ENCODE measurements around the gene IL15RA. TPM values are rescaled to one million over a fixed set of nuclear protein-coding genes. Genes with fewer than 3 reads are reported as not detected.

IL15RA gene
- total and polyA plus RNA-seq, 2 donors (not counting 3 experiments of a cell fraction or from before 2014, with no cell fraction given), result 18.8 to 20.6 TPM

DNA sequence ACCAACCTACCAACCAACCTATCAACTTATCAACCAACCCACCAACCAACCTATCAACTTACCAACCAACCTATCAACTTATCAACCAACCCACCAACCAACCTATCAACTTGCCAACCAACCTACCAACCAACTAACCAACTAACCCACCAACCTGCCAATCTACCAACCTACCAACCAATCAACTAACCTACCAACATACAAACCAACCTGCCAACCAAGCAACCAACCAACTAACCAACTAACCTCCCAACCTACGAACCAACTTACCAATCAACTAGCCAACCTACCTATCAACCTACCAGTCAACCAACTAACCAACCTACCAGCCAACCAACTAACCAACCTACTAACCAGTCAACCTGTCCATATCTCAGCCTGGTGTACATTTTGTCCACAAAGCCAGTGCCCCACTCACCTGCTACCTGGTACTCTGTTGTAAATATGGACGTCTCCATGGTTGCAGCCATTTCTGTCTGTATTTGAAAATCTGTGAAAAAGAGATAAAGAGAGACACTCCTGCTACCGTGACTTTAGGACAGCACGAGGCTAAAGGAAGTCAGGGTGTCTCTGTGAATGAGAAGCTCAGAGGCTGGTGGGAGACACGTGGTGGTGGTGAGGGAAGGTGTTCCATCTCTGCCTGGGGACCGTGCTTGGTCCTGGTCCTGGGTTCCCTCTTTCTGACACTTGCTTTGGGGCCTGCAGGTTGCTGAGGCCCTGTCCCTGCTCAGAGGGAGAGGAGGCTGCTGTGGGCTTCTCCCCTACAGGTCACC is 41.9 kb upstream of the IL15RA start:
- Histone ChIP-seq H3K27ac (ENCODE audit: insufficient read depth, low read depth, low read length) (no peak overlapping the region), H3K79me2 (ENCODE audit: control insufficient read depth, insufficient read depth, low read length) (no peaks in the 10 kb centered on the region), H4K20me1 (replicated peaks; ENCODE audit: control insufficient read depth, extremely low read depth, insufficient read depth, low read length) (no peaks in the 10 kb centered on the region), H3K9ac (replicated peaks; ENCODE audit: extremely low read depth, insufficient read depth, low read length) (no peak overlapping the region), H3K4me3 (replicated peaks in 1 of 3; ENCODE audit: insufficient read depth in 1 of 3, low read depth in 1 of 3, low read length in 3 of 3) (no peak overlapping the region), H3K36me3 (ENCODE audit: control insufficient read depth in 2 of 2, extremely low read depth in 1 of 2, insufficient read depth in 2 of 2, low read length in 2 of 2) (no peaks in the 10 kb centered on the region), H3K9me1 (replicated peaks; ENCODE audit: control insufficient read depth, extremely low read depth, insufficient read depth, low read length) (no peaks in the 10 kb centered on the region), H2AFZ (ENCODE audit: low read depth, low read length) (no peak overlapping the region), H3K27me3 (ENCODE audit: control insufficient read depth in 2 of 2, insufficient read depth in 2 of 2, low read length in 2 of 2) (peaks cover 0 to 6% of the 10 kb centered on the region in 2 experiments), H3K4me1 (ENCODE audit: control insufficient read depth, extremely low read depth, insufficient read depth, low read length) (no peaks in the 10 kb centered on the region), H3K4me2 (ENCODE audit: insufficient read depth, low read length) (no peak overlapping the region), H3K9me3 (replicated peaks; ENCODE audit: control insufficient read depth, insufficient read depth, low read length) (no peaks in the 10 kb centered on the region)
- TF ChIP-seq EZH2 (IDR thresholded peaks at IDR 0.05; ENCODE audit: borderline replicate concordance, low read depth, low read length, severe bottlenecking), result no peak
- TF ChIP-seq POLR2A (IDR thresholded peaks at IDR 0.05; ENCODE audit: low read depth, low read length), result no peak
- TF ChIP-seq, protein P1, sequence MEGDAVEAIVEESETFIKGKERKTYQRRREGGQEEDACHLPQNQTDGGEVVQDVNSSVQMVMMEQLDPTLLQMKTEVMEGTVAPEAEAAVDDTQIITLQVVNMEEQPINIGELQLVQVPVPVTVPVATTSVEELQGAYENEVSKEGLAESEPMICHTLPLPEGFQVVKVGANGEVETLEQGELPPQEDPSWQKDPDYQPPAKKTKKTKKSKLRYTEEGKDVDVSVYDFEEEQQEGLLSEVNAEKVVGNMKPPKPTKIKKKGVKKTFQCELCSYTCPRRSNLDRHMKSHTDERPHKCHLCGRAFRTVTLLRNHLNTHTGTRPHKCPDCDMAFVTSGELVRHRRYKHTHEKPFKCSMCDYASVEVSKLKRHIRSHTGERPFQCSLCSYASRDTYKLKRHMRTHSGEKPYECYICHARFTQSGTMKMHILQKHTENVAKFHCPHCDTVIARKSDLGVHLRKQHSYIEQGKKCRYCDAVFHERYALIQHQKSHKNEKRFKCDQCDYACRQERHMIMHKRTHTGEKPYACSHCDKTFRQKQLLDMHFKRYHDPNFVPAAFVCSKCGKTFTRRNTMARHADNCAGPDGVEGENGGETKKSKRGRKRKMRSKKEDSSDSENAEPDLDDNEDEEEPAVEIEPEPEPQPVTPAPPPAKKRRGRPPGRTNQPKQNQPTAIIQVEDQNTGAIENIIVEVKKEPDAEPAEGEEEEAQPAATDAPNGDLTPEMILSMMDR (IDR thresholded peaks at IDR 0.05; ENCODE audit: extremely low read depth in 1 of 2, insufficient read depth in 1 of 2, low read depth in 1 of 2, low read length in 2 of 2), result no peak
- TF ChIP-seq GATA2 (IDR thresholded peaks at IDR 0.05; ENCODE audit: insufficient read depth, insufficient read length, low read depth, low read length), result no peak
- TF ChIP-seq FOS (IDR thresholded peaks at IDR 0.05; ENCODE audit: borderline replicate concordance, insufficient read depth, low read length), result no peak
- TF ChIP-seq POLR2AphosphoS5 (IDR thresholded peaks at IDR 0.05; ENCODE audit: insufficient read depth, low read depth, low read length), result no peak
- no peak for TF ChIP-seq JUN (IDR thresholded peaks at IDR 0.05; ENCODE audit: borderline replicate concordance, insufficient read depth, insufficient read length, low read depth)
- no peak for TF ChIP-seq MAX (IDR thresholded peaks at IDR 0.05; ENCODE audit: insufficient read depth, insufficient read length)
- TF ChIP-seq MYC (IDR thresholded peaks at IDR 0.05; ENCODE audit: low read depth, low read length), result no peak
- DNase-seq (ENCODE audit: low read depth, low spot score) (no peak), FAIRE-seq (no peak)
- ChIA-PET CTCF (interaction anchor here (1.3 kb wide), 1 partner anchor 67 kb away, joined by 3 read pairs; no protein-coding TSS in a partner anchor), POLR2A (no interaction called here)
- dilution Hi-C loops (cut with MboI; ENCODE audit: extremely low pct_ligation_motif_present, low sequenced_read_pairs), result no loop called here
- intact Hi-C loops (cut with micrococcal nuclease), result no loop called here
- no TSS peak for BruUV-seq (replicated peaks)

Measured in endothelial cell of umbilical vein (primary cell).